Stimulated activated CD4-positive, alpha-beta T cell treated with anti-CD3 and anti-CD28 coated beads, Interleukin-12 subunit alpha, Interleukin-12 subunit beta, amount 100 ng/mL, for 4 hours (primary cell): ENCODE results near the gene HOXD3.

Experiments used
- DNase-seq: peaks from one replicate; pipeline ENCODE4 v3.0.0-alpha.2; 2020

Gene HOXD3

GRCh38 chr2:176184749-176185148 lies 27.6 kb downstream of the HOXD3 start:
- DNase-seq: no peak

- DNase-seq: no peak
These were observed 28.9 kb downstream of the HOXD3 start for GRCh38 chr2:176186024-176186423.

GRCh38 chr2:176187200-176187898 lies 30.2 kb downstream of the HOXD3 start:
- DNase-seq: no peak

GRCh38 chr2:176187899-176188773 lies 31.0 kb downstream of the HOXD3 start, which contains the start of gene HOXD1:
Gene HOXD1 (plus strand): TSS chr2:176188668. CDS start chr2:176188802, 134 bp downstream.
- DNase-seq: no peak

- DNase-seq: no peak
These were observed 31.9 kb downstream of the HOXD3 start for GRCh38 chr2:176188774-176189680.

- no peak for DNase-seq
These were observed 32.9 kb downstream of the HOXD3 start for GRCh38 chr2:176189681-176190641.

GRCh38 chr2:176192351-176192750 lies 35.2 kb downstream of the HOXD3 start:
- no peak for DNase-seq

- DNase-seq: no peak
These were observed 35.9 kb downstream of the HOXD3 start for GRCh38 chr2:176193048-176193447.

GRCh38 chr2:176199902-176200301 lies 42.8 kb downstream of the HOXD3 start:
- DNase-seq: no peak

- DNase-seq: no peak
These were observed 43.9 kb downstream of the HOXD3 start for GRCh38 chr2:176200971-176201370.

GRCh38 chr2:176202491-176202890 lies 45.4 kb downstream of the HOXD3 start:
- no peak for DNase-seq

GRCh38 chr2:176205126-176205525 lies 48.0 kb downstream of the HOXD3 start:
- DNase-seq: no peak

- no peak for DNase-seq
These were observed 49.0 kb downstream of the HOXD3 start for GRCh38 chr2:176206136-176206535.

- DNase-seq: no peak
These were observed 49.6 kb downstream of the HOXD3 start for GRCh38 chr2:176206682-176207081.

GRCh38 chr2:176211110-176211509 lies 54.0 kb downstream of the HOXD3 start:
- DNase-seq: no peak

- no peak for DNase-seq
These were observed 55.2 kb downstream of the HOXD3 start for GRCh38 chr2:176212276-176212675.

- no peak for DNase-seq
These were observed 56.3 kb downstream of the HOXD3 start for GRCh38 chr2:176213406-176213805.
